KOPT-K1 (cell line): ENCODE data around the gene CPEB3.
"Not testable (repeated sequence)": the region's sequence is repeated elsewhere in the genome, so short reads cannot be mapped to it uniquely, and the experiment has no call there.

Experiments
- H3K27ac ChIP-seq: fragments of 200-600 bp; sonication (generic); 2 replicates; pipeline ENCODE4 v1.5.1; 2016; ENCODE audit warnings: antibody characterized with exemption, mild to moderate bottlenecking, low read depth, low read length; ENCODE audit not compliant: poor library complexity, severe bottlenecking
- H3K36me3 ChIP-seq: fragments of 200-600 bp; sonication (generic); 2 replicates; pipeline ENCODE4 v1.5.1; 2017; ENCODE audit warnings: antibody characterized with exemption, mild to moderate bottlenecking, low read length, moderate library complexity; ENCODE audit not compliant: insufficient read depth
- H3K9me3 ChIP-seq: fragments of 200-600 bp; sonication (generic); 2 replicates; pipeline ENCODE4 v1.5.1; 2017; ENCODE audit warnings: antibody characterized with exemption, low read length, mild to moderate bottlenecking; ENCODE audit not compliant: insufficient read depth, poor library complexity, severe bottlenecking

Gene CPEB3

GRCh38 chr10:92149261-92149660 lies 141.6 kb downstream of the CPEB3 start:
- no peaks in the 10 kb centered on the region for H3K9me3 ChIP-seq
- no peaks in the 10 kb centered on the region for H3K36me3 ChIP-seq
- H3K27ac ChIP-seq = no peak overlapping the region

GRCh38 chr10:92146781-92147180 lies 144.1 kb downstream of the CPEB3 start:
- no peaks in the 10 kb centered on the region for H3K36me3 ChIP-seq
- no peaks in the 10 kb centered on the region for H3K9me3 ChIP-seq

GRCh38 chr10:92146107-92146506 lies 144.8 kb downstream of the CPEB3 start:
- Histone ChIP-seq H3K27ac (no peak overlapping the region), H3K9me3 (no peaks in the 10 kb centered on the region), H3K36me3 (no peaks in the 10 kb centered on the region)

More at GRCh38 chr10:92146781-92147180, 144.1 kb downstream of the CPEB3 start:
- H3K27ac ChIP-seq = no peak overlapping the region

- no peaks in the 10 kb centered on the region for H3K9me3 ChIP-seq
- H3K36me3 ChIP-seq = no peaks in the 10 kb centered on the region
- no peak overlapping the region for H3K27ac ChIP-seq
Observed at GRCh38 chr10:92142949-92143348, 147.9 kb downstream of the CPEB3 start.

GRCh38 chr10:92142512-92142911 lies 148.4 kb downstream of the CPEB3 start:
- Histone ChIP-seq H3K27ac (no peak overlapping the region), H3K36me3 (no peaks in the 10 kb centered on the region), H3K9me3 (no peaks in the 10 kb centered on the region)

- not testable (repeated sequence) for H3K27ac ChIP-seq, H3K36me3 ChIP-seq, H3K9me3 ChIP-seq
Observed at GRCh38 chr10:92141147-92141546, 149.7 kb downstream of the CPEB3 start.

GRCh38 chr10:92134049-92134448 lies 156.8 kb downstream of the CPEB3 start:
- H3K9me3 ChIP-seq, H3K27ac ChIP-seq, H3K36me3 ChIP-seq: not testable (repeated sequence)

GRCh38 chr10:92131275-92131820 lies 159.5 kb downstream of the CPEB3 start:
- no peak overlapping the region for H3K27ac ChIP-seq
- H3K9me3 ChIP-seq = no peaks in the 10 kb centered on the region
- H3K36me3 ChIP-seq = no peaks in the 10 kb centered on the region

GRCh38 chr10:92130622-92131274 lies 160.1 kb downstream of the CPEB3 start:
- H3K9me3 ChIP-seq = no peaks in the 10 kb centered on the region
- no peak overlapping the region for H3K27ac ChIP-seq
- no peaks in the 10 kb centered on the region for H3K36me3 ChIP-seq

- Histone ChIP-seq H3K27ac (no peak overlapping the region), H3K36me3 (no peaks in the 10 kb centered on the region), H3K9me3 (no peaks in the 10 kb centered on the region)
Observed at GRCh38 chr10:92126100-92126650, 164.7 kb downstream of the CPEB3 start.

GRCh38 chr10:92125144-92125543 lies 165.7 kb downstream of the CPEB3 start:
- no peak overlapping the region for H3K27ac ChIP-seq
- H3K36me3 ChIP-seq = no peaks in the 10 kb centered on the region
- no peaks in the 10 kb centered on the region for H3K9me3 ChIP-seq

- H3K27ac ChIP-seq = no peak overlapping the region
- no peaks in the 10 kb centered on the region for H3K36me3 ChIP-seq
- H3K9me3 ChIP-seq = no peaks in the 10 kb centered on the region
Observed at GRCh38 chr10:92124616-92125143, 166.2 kb downstream of the CPEB3 start.

GRCh38 chr10:92124020-92124419 lies 166.9 kb downstream of the CPEB3 start:
- no peaks in the 10 kb centered on the region for H3K9me3 ChIP-seq
- no peak overlapping the region for H3K27ac ChIP-seq
- no peaks in the 10 kb centered on the region for H3K36me3 ChIP-seq

- H3K9me3 ChIP-seq = no peaks in the 10 kb centered on the region
- H3K27ac ChIP-seq = no peak overlapping the region
- no peaks in the 10 kb centered on the region for H3K36me3 ChIP-seq
Observed at GRCh38 chr10:92122941-92123450, 167.9 kb downstream of the CPEB3 start.

- Histone ChIP-seq H3K27ac (no peak overlapping the region), H3K36me3 (no peaks in the 10 kb centered on the region), H3K9me3 (no peaks in the 10 kb centered on the region)
Observed at GRCh38 chr10:92121686-92122492, 169.0 kb downstream of the CPEB3 start.
